Epithelial cell of proximal tubule (primary cell): ENCODE data around the gene OST4. TPM values are rescaled to one million over a fixed set of nuclear protein-coding genes. Genes with fewer than 3 reads are reported as not detected.

ENCODE experiments used
- DNase-seq: peaks from one replicate; pipeline ENCODE4 v3.0.0-alpha.2; 2011; ENCODE audit warnings: low read depth
- H3K4me3 ChIP-seq: 2 replicates; pipeline ENCODE4 v1.5.1; 2011; ENCODE audit warnings: low read depth, mild to moderate bottlenecking, low read length
- total RNA-seq: library from RNA; depleted of rRNA; stranded (reverse); fragments of >200 nt; gene quantifications from 2 replicates; pipeline ENCODE4 v1.2.3, GENCODE V29; 2015
- TF ChIP-seq, protein P1 (sequence below): conservative IDR thresholded peaks from 2 replicates; pipeline ENCODE4 v1.5.1; 2012; ENCODE audit warnings: low read depth, mild to moderate bottlenecking, low read length

OST4 gene
- total RNA-seq, 1 donor from 2014 or later: 283 TPM

DNA sequence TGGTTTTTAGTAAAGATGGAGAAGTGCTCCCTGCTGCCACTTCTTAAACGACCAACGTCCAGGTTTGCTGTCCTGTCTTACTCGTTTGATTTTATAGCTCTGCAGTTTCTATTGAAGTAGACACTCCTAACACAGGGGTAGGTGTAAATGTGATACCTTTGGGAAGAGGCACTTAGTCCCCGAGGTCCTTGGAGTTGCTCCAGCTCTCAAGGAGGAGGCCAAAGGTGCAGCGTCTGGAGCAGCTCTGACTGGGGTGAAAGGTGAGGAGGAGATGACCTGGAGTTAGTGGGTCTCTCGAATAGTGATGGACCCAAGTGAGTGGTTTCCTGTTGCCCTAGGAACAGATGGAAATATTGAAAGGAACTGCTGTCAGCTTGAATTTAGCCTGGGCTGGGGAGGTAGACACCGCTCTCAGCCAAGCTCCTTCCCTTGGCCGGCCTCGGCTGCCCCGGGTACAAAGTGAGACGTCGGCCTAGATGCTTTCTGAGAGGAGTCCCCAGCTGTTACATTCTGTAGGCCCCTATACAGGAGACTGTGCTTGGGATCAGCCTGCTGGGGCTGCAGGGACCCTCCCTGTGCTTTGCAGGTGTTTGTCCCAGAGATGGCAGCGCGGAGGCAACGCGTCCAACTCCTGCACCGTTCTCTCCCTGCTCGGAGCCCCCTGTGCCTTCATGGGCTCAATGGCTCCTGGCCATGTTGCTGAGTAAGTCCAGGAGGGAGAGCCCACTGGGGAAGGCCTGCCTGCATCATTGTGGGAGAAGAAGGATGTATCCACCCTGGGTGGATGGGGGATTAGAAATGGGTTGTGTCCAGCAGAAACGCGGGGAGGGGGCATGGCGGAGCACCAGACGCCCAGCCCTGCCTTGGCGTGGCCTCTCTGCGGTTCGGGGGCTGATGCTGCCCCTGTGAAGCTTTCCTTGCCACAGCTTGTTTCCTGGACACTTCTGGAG lies 20.6 kb upstream of the OST4 start:
- TF ChIP-seq, protein P1, sequence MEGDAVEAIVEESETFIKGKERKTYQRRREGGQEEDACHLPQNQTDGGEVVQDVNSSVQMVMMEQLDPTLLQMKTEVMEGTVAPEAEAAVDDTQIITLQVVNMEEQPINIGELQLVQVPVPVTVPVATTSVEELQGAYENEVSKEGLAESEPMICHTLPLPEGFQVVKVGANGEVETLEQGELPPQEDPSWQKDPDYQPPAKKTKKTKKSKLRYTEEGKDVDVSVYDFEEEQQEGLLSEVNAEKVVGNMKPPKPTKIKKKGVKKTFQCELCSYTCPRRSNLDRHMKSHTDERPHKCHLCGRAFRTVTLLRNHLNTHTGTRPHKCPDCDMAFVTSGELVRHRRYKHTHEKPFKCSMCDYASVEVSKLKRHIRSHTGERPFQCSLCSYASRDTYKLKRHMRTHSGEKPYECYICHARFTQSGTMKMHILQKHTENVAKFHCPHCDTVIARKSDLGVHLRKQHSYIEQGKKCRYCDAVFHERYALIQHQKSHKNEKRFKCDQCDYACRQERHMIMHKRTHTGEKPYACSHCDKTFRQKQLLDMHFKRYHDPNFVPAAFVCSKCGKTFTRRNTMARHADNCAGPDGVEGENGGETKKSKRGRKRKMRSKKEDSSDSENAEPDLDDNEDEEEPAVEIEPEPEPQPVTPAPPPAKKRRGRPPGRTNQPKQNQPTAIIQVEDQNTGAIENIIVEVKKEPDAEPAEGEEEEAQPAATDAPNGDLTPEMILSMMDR: no peak
- H3K4me3 ChIP-seq: no peak overlapping the region
- no peak for DNase-seq

DNA sequence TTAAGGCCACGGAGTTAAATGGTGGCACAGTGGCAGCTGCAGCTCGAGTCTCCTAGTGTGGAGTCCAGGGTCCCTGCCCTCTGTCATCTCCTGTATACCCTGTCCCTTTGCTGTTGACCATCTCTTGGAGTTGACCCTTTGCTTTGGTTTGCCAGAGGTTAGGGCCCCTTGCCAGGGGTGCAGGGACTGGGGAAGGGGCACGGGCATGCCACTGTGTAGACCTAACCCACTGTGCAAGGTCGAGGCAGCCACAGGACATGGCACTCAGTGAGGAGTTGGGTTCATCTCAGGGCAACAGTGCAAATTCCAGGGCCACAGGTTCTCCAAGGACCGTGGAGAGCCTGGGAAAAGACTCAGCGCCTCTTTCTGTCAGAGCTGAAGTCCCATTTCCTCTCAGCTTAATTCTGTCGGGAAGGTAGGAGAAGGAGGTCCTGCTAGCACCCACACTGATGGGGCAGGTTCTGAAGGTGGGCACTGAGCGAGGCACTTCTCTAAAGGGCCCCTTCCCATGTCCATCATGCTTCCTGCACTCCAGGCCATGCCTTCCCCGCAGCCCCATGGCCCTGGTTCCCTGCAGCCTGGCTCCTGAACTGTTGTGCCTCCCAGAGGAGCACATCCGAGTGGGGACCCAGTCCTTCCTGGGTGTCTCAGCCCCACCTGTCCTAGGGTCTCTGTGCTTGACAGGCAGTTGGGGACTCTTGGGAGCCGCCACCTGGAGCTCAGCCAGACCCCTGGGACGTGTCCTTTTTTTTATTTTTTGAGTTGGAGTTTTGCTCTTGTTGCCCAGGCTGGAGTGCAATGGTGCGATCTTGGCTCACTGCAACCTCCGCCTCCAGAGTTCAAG lies 17.9 kb upstream of the OST4 start:
- TF ChIP-seq, protein P1: no peak
- no peak for DNase-seq
- no peak overlapping the region for H3K4me3 ChIP-seq

DNA sequence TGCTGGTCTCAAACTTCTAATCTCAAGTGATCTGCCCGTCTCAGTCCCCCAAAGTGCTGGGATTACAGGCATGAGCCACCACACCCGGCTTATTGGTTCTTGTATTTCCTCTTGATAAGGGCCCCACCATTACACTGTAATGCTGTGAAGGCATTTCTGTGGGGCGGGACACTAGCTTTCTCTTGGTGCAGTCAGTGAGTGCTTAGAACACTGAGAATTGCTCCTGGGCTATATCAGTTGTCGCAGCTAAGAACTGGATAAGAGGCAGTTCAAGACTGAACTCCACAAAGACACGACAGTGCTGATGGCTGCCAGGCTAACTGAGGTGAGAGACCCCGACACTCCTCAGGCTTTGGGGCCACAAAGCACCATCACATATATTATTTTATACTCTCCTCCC lies 17.2 kb upstream of the OST4 start:
- TF ChIP-seq, protein P1: no peak
- H3K4me3 ChIP-seq: no peak overlapping the region
- no peak for DNase-seq

DNA sequence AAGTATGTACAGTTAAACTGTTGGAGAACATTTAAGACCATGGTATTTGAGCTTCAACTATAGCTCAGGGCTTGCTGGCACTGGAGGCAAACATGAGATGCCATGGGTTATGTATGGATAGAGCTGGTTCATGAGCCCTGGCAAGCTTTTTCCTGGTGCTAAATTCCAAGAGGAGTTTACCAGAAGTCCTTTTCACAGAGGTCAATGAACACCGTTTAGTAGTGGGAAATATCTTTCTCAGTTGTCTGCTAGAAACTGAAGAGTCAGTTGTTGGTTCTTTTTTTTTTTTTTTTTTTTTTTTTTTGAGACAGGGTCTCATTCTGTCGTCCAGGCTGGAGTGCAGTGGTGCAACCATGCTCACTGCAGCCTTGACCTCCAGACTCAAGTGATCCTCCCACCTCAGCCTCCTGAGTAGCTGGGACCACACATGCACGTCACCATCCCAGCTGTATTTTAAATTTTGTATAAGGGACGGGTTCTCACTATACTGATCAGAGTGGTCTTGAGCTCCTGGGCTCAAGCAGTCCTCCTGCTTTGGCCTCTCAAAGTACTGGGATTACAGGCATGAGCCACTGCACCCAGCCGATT lies 16.5 kb upstream of the OST4 start:
- no peak for DNase-seq
- H3K4me3 ChIP-seq: peak overlapping the region; percentile 57
- TF ChIP-seq, protein P1: no peak

DNA sequence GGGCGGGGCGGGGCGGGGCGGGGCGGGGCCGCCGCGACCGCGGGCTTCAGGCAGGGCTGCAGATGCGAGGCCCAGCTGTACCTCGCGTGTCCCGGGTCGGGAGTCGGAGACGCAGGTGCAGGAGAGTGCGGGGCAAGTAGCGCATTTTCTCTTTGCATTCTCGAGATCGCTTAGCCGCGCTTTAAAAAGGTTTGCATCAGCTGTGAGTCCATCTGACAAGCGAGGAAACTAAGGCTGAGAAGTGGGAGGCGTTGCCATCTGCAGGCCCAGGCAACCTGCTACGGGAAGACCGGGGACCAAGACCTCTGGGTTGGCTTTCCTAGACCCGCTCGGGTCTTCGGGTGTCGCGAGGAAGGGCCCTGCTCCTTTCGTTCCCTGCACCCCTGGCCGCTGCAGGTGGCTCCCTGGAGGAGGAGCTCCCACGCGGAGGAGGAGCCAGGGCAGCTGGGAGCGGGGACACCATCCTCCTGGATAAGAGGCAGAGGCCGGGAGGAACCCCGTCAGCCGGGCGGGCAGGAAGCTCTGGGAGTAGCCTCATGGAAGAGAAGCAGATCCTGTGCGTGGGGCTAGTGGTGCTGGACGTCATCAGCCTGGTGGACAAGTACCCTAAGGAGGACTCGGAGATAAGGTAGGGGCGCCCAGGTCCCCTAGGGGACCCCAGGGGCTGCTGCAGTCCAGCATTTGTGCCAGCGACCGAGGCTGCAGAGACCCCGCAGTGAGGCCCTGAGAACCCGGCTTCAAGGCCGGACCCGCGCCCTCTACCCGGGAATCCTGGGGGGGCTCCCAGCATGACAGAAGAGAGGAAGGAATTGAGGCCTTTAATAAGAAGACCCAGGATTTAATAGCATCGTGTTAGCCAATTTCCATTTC lies 15.5 kb upstream of the OST4 start, which contains the start of gene KHK:
KHK (plus strand) TSS at position 49 of the 870 bp plus-strand sequence; CDS start at position 537, 488 bp downstream.
- no peak for DNase-seq
- H3K4me3 ChIP-seq: peak within 1 kb of the TSS; percentile 71
- TF ChIP-seq, protein P1: no peak
